WTC11 (cell line): Measurements from ENCODE around the gene FUT6. TPM values are rescaled to one million over a fixed set of nuclear protein-coding genes. Genes with fewer than 3 reads are reported as not detected.

Source experiments
- ATAC-seq: fragments of 200-7000 bp; cut with Tn5 transposase; 2 replicates; pipeline ENCODE4 v1.10.0; 2021; ENCODE audit warnings: mild to moderate bottlenecking, moderate library complexity
- CTCF ChIA-PET: fragments of 300-600 bp; sonication (Branson Sonifier 250); formaldehyde crosslinking; loops from one replicate; lab custom pipeline; 2021; ENCODE audit warnings: antibody characterized with exemption; lab: Charles Lee
- POLR2A ChIA-PET: fragments of 350-600 bp; sonication (Branson Sonifier 250); formaldehyde crosslinking; loops from one replicate; lab custom pipeline; 2021; ENCODE audit warnings: antibody characterized with exemption; lab: Charles Lee
- DNase-seq: peaks from one replicate; pipeline ENCODE4 v3.0.0; 2021; ENCODE audit warnings: low spot score
- H3K27ac Mint-ChIP-seq: 2 replicates; pipeline ENCODE4 v1.8.0; 2021; ENCODE audit warnings: mixed read lengths
- H3K27me3 Mint-ChIP-seq: 2 replicates; pipeline ENCODE4 v1.8.0; 2021; ENCODE audit warnings: low read depth, mild to moderate bottlenecking, moderate library complexity, mixed read lengths
- H3K36me3 Mint-ChIP-seq: 2 replicates; pipeline ENCODE4 v1.8.0; 2021; ENCODE audit warnings: mixed read lengths
- H3K4me1 Mint-ChIP-seq: 2 replicates; pipeline ENCODE4 v1.8.0; 2022; ENCODE audit warnings: mixed read lengths
- H3K4me3 Mint-ChIP-seq: 2 replicates; pipeline ENCODE4 v1.8.0; 2021; ENCODE audit warnings: mild to moderate bottlenecking, moderate library complexity, mixed read lengths
- H3K9me3 Mint-ChIP-seq: 2 replicates; pipeline ENCODE4 v1.8.0; 2021; ENCODE audit warnings: mixed read lengths
- AR ChIP-seq: fragments of 250-450 bp; sonication (Bioruptor Pico); IDR thresholded peaks from 2 replicates; pipeline ENCODE4 v1.9.0; 2021; ENCODE audit warnings: mild to moderate bottlenecking
- ATF2 ChIP-seq: sonication (generic); formaldehyde crosslinking; IDR thresholded peaks from 2 replicates; pipeline ENCODE4 v1.8.1; 2022; ENCODE audit warnings: low read depth, missing genetic modification reagents, borderline replicate concordance
- CREB1 ChIP-seq: sonication (generic); formaldehyde crosslinking; IDR thresholded peaks from 2 replicates; pipeline ENCODE4 v1.8.0; 2023; ENCODE audit warnings: mild to moderate bottlenecking, missing genetic modification reagents
- E2F5 ChIP-seq: sonication (generic); formaldehyde crosslinking; IDR thresholded peaks from 2 replicates; pipeline ENCODE4 v1.8.1; 2022; ENCODE audit warnings: mild to moderate bottlenecking, moderate library complexity, missing genetic modification reagents
- FOXJ3 ChIP-seq: sonication (generic); formaldehyde crosslinking; IDR thresholded peaks from 2 replicates; pipeline ENCODE4 v1.9.0; 2021; ENCODE audit warnings: missing genetic modification reagents, mild to moderate bottlenecking, borderline replicate concordance
- MLX ChIP-seq: sonication (generic); formaldehyde crosslinking; IDR thresholded peaks from 2 replicates; pipeline ENCODE4 v1.8.1; 2023; ENCODE audit warnings: mild to moderate bottlenecking, missing genetic modification reagents, moderate library complexity
- SMAD3 ChIP-seq: sonication (generic); formaldehyde crosslinking; IDR thresholded peaks from 2 replicates; pipeline ENCODE4 v1.8.0; 2022; ENCODE audit warnings: missing genetic modification reagents, mild to moderate bottlenecking, borderline replicate concordance
- SOX15 ChIP-seq: fragments of 250-450 bp; sonication (Bioruptor Pico); IDR thresholded peaks from 2 replicates; pipeline ENCODE4 v1.9.0; 2021; ENCODE audit warnings: mild to moderate bottlenecking
- STAT6 ChIP-seq: sonication (generic); formaldehyde crosslinking; conservative IDR thresholded peaks from 2 replicates; pipeline ENCODE4 v1.8.1; 2023; ENCODE audit warnings: mild to moderate bottlenecking, low read depth, missing genetic modification reagents, moderate library complexity
- ZMAT4 ChIP-seq: fragments of 250-450 bp; sonication (Bioruptor Pico); IDR thresholded peaks from 2 replicates; pipeline ENCODE4 v1.9.0; 2021; ENCODE audit warnings: mild to moderate bottlenecking
- ZNF263 ChIP-seq: sonication (generic); formaldehyde crosslinking; IDR thresholded peaks from 2 replicates; pipeline ENCODE4 v1.8.1; 2022; ENCODE audit warnings: low read depth, mild to moderate bottlenecking, moderate library complexity, missing genetic modification reagents
- ZNF281 ChIP-seq: sonication (generic); formaldehyde crosslinking; IDR thresholded peaks from 2 replicates; pipeline ENCODE4 v1.8.0; 2023; ENCODE audit warnings: mild to moderate bottlenecking, missing genetic modification reagents
- ZNF317 ChIP-seq: sonication (generic); formaldehyde crosslinking; IDR thresholded peaks from 2 replicates; pipeline ENCODE4 v1.8.1; 2023; ENCODE audit warnings: low read depth, mild to moderate bottlenecking, moderate library complexity, missing genetic modification reagents, borderline replicate concordance
- total RNA-seq: library from RNA; stranded (reverse); gene quantifications from 3 replicates; pipeline ENCODE4 v1.2.3, GENCODE V29; 2021
- TF ChIP-seq, protein P1 (sequence below): fragments of 200-600 bp; IDR thresholded peaks from 2 replicates; pipeline ENCODE4 v1.8.0; 2022; ENCODE audit warnings: antibody characterized with exemption

FUT6 gene
- total RNA-seq, 1 experiment from 2014 or later = not detected

GRCh38 chr19:5817218-5817617 lies 22.3 kb downstream of the FUT6 start:
- peaks cover 9% of the 10 kb centered on the region for H3K27me3 Mint-ChIP-seq
- TF ChIP-seq ZNF317 (CRISPR knock-in tag) = no peak
- TF ChIP-seq, all 79 proteins: peak for 0
- Mint-ChIP-seq H3K9me3 (no peaks in the 10 kb centered on the region), H3K4me1 (no peaks in the 10 kb centered on the region), H3K27ac (no peak overlapping the region), H3K4me3 (no peak overlapping the region), H3K36me3 (no peaks in the 10 kb centered on the region)
- no peak for DNase-seq
- POLR2A ChIA-PET = no interaction called here
- CTCF ChIA-PET = no interaction called here
- no peak for ATAC-seq

DNA sequence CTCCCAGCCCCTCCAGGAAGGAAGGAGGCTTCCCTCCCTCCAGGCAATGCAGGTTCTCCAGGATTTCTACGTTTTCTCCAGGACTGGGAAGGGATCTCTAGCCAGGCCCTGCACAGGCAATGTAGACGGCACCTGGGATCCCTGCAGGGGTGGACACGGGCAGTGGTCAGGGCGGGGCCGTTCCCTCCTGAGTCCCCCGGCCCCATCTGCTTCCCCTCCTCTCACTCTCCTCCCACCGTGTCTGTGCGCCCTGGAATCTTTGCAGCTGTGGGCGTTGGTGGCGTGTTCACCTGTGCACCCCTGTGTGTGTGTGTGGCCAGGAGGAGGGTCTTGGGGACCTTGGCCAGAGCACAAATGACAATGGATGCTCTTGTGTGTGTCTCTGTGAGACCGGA lies 24.7 kb downstream of the FUT6 start:
- ChIA-PET CTCF (no interaction called here), POLR2A (no interaction called here)
- DNase-seq (no peak), ATAC-seq (no peak)
- Mint-ChIP-seq H3K27me3 (peaks cover 9% of the 10 kb centered on the region), H3K27ac (no peak overlapping the region; the same call in 1 of the 2 replicates), H3K36me3 (no peaks in the 10 kb centered on the region), H3K4me1 (no peaks in the 10 kb centered on the region), H3K9me3 (no peaks in the 10 kb centered on the region), H3K4me3 (no peak overlapping the region)
- TF ChIP-seq SMAD3 (CRISPR knock-in tag) (no peak), STAT6 (CRISPR knock-in tag) (no peak), ZNF281 (CRISPR knock-in tag) (no peak), SOX15 (no peak), MLX (no peak)
- TF ChIP-seq, protein P1, sequence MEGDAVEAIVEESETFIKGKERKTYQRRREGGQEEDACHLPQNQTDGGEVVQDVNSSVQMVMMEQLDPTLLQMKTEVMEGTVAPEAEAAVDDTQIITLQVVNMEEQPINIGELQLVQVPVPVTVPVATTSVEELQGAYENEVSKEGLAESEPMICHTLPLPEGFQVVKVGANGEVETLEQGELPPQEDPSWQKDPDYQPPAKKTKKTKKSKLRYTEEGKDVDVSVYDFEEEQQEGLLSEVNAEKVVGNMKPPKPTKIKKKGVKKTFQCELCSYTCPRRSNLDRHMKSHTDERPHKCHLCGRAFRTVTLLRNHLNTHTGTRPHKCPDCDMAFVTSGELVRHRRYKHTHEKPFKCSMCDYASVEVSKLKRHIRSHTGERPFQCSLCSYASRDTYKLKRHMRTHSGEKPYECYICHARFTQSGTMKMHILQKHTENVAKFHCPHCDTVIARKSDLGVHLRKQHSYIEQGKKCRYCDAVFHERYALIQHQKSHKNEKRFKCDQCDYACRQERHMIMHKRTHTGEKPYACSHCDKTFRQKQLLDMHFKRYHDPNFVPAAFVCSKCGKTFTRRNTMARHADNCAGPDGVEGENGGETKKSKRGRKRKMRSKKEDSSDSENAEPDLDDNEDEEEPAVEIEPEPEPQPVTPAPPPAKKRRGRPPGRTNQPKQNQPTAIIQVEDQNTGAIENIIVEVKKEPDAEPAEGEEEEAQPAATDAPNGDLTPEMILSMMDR = no peak

GRCh38 chr19:5814123-5814851 lies 25.2 kb downstream of the FUT6 start:
- Mint-ChIP-seq H3K27me3 (peaks cover 9% of the 10 kb centered on the region), H3K36me3 (no peaks in the 10 kb centered on the region), H3K4me3 (no peak overlapping the region), H3K4me1 (no peaks in the 10 kb centered on the region), H3K27ac (no peak overlapping the region), H3K9me3 (no peaks in the 10 kb centered on the region)
- ATAC-seq = no peak
- CTCF ChIA-PET = interaction anchor here (1.0 kb wide), 1 partner anchor 10 kb away, joined by 5 read pairs; no protein-coding TSS in a partner anchor
- DNase-seq = no peak
- POLR2A ChIA-PET = no interaction called here
- no peak for TF ChIP-seq ATF2 (CRISPR knock-in tag)
- no peak for TF ChIP-seq CREB1 (CRISPR knock-in tag)
- no peak for TF ChIP-seq ZMAT4 (CRISPR knock-in tag)
- TF ChIP-seq FOXJ3 (CRISPR knock-in tag) = no peak
- no peak for TF ChIP-seq E2F5 (CRISPR knock-in tag)
- TF ChIP-seq ZNF263 (CRISPR knock-in tag) = no peak
- TF ChIP-seq AR (CRISPR knock-in tag) = no peak
